Sigmoid colon (tissue), 4 donors: ENCODE results near the gene SELENOO.

Source experiments
- EP300 ChIP-seq, 4 donors: sonication (generic); formaldehyde crosslinking; IDR thresholded peaks; one replicate each; pipeline ENCODE4 v1.6.1; 2017; ENCODE audit warnings: antibody characterized with exemption in 4 of 4
- POLR2A ChIP-seq, 2 donors: fragments of 450-650 bp; IDR thresholded peaks; one replicate each; pipeline ENCODE4 v1.6.1; 2016; ENCODE audit warnings: antibody characterized with exemption in 2 of 2, mild to moderate bottlenecking in 2 of 2, moderate library complexity in 2 of 2
- POLR2AphosphoS5 ChIP-seq, 4 donors: sonication (generic); formaldehyde crosslinking; IDR thresholded peaks; one replicate each; pipeline ENCODE4 v1.6.1; 2017; ENCODE audit warnings: antibody characterized with exemption in 4 of 4
- TF ChIP-seq, protein P1 (sequence below), 4 experiments: fragments of 450-650 bp in 3 of 4; fragments of 200-600 bp in 1 of 4; IDR thresholded peaks; one replicate each; pipeline ENCODE4 v1.5.1; 2016 to 2019; ENCODE audit warnings: antibody characterized with exemption in 4 of 4, mild to moderate bottlenecking in 3 of 4, moderate library complexity in 2 of 4

- TF ChIP-seq, protein P1, sequence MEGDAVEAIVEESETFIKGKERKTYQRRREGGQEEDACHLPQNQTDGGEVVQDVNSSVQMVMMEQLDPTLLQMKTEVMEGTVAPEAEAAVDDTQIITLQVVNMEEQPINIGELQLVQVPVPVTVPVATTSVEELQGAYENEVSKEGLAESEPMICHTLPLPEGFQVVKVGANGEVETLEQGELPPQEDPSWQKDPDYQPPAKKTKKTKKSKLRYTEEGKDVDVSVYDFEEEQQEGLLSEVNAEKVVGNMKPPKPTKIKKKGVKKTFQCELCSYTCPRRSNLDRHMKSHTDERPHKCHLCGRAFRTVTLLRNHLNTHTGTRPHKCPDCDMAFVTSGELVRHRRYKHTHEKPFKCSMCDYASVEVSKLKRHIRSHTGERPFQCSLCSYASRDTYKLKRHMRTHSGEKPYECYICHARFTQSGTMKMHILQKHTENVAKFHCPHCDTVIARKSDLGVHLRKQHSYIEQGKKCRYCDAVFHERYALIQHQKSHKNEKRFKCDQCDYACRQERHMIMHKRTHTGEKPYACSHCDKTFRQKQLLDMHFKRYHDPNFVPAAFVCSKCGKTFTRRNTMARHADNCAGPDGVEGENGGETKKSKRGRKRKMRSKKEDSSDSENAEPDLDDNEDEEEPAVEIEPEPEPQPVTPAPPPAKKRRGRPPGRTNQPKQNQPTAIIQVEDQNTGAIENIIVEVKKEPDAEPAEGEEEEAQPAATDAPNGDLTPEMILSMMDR (IDR thresholded peaks at IDR 0.05), result no peak
- TF ChIP-seq EP300 (IDR thresholded peaks at IDR 0.05), result no peak
- no peak for TF ChIP-seq POLR2AphosphoS5 (IDR thresholded peaks at IDR 0.05)
- no peak for TF ChIP-seq POLR2A (IDR thresholded peaks at IDR 0.05)
Observed at GRCh38 chr22:50221410-50222300, 20.8 kb downstream of the SELENOO start.
